GM18873 (cell line): ENCODE data around the gene SOST.
"Not testable (repeated sequence)": the region's sequence is repeated elsewhere in the genome, so short reads cannot be mapped to it uniquely, and the experiment has no call there.

ENCODE experiments used
- ATAC-seq: cut with Tn5 transposase; IDR thresholded peaks from one replicate; pipeline ENCODE4 v1.9.1; 2021; ENCODE audit warnings: mild to moderate bottlenecking, moderate library complexity, moderate number of reproducible peaks; ENCODE audit not compliant: unreplicated experiment, low FRiP score

The SOST gene

DNA sequence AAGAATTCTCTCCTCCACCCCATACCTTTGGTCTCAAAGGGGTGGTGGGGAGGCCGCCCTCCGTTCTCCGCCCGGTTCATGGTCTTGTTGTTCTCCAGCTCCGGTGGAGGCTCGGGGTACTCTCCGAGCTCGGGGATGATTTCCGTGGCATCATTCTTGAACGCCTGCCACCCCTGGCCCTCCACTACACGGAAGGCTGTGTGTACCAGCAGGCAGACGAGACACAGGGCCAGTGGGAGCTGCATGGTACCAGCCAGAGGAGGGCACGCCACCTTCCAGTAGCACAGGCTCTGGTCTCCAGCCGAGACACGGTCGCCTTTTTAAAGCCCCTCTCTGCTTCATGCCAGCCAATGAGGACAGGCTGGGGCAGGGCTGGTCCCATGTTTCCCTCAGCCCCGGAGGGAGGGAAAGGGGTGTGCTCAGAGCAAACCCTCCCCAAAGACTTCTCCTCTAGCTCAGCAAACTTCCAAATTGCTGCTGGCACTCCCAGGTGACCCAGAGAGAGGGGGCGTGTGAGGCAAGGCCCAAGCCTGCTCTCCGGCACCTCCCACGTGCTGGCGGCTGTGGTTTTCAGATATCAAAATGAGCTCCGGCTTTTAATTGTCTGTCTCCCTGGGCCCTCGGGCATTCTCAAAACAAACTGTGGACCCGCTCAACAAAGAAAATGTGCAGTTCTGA lies at the start of gene SOST:
Gene SOST, minus strand, starts transcription at position 295 of the 678 bp plus-strand sequence. Its CDS starts 50 bp downstream, at position 245.
- ATAC-seq: no peak

DNA sequence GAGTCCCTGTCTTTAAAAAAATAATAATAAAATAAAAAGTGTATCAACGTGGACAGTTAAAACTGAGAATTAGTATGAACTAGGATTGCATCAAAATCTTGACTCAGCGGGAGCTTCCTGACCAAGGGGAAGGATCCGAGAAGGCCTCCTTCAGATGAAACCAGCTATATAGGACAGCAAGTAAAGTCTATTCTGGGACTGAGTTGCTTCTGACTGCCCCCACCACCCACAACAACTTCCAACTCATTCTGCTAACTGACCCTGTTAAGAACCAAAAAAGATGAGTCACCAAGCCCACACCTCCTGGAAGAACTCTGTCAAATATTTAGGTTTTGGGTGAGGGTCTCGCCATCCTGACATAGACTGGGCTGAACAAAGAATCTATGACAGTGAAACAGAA lies 49.5 kb upstream of the SOST start:
- ATAC-seq: no peak

DNA sequence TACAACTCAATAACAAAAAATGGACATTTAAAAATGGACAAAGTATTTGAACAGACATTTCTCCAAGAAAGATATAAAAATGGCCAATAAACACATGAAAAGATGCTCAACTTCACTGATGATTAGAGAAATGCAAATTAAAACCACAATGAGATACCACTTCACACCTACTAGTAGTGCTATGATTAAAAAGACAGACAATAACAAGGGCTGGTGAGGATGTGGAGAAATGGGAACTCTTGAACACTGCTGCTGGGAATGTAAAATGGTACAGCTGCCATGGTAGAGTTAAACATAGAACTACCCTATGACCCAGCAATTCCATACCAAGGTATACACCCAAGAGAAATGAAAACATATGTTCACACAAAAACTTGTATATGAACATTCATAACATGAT lies 46.5 kb upstream of the SOST start:
- ATAC-seq: no peak

DNA sequence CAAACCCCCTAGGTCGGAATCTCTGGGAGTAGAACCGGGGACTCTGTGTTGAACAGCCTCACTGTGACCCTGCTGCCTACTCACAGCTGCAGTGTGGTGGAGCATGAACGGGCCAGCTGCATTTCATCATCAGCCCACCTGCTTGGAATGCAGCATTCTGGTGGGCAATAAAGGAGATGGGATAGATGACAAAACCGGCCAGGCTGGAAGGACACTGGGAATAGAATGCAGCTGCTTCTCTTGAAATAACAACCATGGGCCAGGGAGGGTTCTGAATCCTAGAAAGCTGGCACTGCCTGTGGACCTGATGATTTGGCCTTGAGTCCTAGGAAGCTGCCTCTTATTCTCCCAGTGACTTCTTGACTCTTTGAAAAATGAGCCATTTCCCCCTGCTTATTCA lies 45.2 kb upstream of the SOST start:
- ATAC-seq: no peak

DNA sequence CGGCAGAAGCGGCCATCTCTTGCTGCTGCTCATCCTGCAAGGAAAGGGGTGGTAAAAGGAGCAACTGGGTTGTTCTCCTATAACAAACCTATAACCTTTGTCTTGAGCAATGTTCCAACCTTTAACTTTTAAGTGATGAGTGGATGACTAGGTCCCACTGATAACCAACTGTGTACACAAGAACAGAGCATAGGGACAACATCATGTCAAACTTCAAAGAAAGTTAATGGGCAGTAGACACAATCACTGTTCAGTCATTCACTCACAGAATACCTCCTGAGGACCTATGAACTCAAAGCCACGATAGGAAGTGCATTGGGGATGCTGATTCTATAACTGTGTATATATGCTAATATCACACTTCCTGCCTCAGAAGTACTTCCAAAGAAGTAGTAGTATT lies 43.3 kb upstream of the SOST start:
- no peak for ATAC-seq

DNA sequence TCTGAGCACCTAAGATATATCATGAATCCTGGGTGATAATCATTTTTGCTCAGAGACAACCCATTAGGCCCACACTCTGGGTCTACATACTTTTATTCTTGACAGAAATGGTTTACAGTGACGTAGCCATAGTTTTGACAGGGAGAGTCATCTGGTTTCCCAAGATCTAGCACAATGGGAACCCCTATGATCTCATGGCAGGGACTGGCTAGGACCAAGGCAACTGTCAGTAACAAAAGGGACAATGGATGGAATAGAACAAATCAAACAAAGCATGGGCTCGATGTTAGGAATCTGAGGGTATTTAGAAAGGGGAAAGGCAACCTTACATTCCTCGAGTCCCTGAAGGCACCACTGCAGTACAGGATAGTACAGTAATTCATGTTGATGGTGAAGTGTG lies 42.1 kb upstream of the SOST start:
- no peak for ATAC-seq

DNA sequence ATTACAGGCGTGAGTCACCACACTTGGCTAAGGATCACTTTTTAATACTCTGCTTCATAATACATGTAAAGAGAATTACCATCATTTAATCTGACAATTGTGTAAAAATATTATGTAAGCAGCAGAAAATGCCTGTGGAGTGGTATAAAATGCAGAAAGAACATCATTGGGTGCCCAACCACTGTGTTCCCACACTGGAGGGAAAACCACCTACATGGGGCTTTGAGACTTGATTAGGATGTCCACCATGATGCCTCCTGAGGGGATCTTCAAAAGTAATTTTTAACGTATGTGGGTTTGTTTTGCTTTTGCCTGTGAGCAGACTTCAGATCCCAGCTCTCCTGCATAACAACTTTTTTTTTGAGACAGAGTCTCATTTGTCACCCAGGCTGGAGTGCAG lies 40.5 kb upstream of the SOST start:
- no peak for ATAC-seq

DNA sequence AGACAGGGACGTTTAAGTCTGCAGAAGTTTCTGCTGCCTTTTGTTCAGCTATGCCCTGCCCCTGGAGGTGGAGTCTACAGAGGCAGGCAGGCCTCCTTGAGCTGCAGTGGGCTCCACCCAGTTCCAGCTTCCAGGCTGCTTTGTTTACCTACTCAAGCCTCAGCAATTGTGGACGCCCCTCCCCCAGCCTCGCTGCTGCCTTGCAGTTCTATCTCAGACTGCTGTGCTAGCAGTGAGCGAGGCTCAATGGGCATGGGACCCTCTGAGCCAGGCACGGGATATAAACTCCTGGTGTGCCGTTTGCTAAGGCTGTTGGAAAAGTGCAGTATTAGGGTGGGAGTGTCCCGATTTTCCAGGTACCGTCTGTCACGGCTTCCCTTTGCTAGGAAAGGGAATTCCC lies 39.4 kb upstream of the SOST start:
- ATAC-seq: not testable (repeated sequence)

DNA sequence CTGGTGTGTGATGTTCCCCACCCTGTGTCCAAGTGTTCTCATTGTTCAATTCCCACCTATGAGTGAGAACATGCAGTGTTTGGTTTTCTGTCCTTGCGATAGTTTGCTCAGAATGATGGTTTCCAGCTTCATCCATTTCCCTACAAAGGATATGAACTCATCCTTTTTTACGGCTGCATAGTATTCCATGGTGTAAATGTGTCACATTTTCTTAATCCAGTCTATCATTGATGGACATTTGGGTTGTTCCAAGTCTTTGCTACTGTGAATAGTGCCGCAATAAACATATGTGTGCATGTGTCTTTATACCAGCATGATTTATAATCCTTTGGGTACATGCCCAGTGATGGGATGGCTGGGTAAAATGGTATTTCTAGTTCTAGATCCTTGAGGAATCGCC lies 34.1 kb upstream of the SOST start:
- ATAC-seq: not testable (repeated sequence)

DNA sequence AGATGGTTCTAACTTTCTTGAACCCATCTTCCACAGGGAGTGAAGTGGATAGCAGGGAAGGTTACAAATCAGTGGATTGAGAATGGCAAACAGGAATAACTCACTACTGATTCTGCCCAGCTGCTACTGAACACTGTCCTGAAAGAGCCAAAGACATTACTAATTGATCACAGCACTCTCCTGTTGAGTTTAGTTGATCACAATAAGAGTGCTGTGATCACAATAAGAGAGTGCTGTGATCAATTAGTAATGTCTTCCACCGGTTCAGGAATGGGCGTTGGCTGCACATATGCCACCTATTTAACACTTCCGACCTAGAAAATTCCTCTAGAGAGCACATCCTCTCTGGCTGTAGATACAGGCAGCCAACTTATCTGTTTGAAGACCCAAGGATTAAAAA lies 33.0 kb upstream of the SOST start:
- ATAC-seq: no peak

DNA sequence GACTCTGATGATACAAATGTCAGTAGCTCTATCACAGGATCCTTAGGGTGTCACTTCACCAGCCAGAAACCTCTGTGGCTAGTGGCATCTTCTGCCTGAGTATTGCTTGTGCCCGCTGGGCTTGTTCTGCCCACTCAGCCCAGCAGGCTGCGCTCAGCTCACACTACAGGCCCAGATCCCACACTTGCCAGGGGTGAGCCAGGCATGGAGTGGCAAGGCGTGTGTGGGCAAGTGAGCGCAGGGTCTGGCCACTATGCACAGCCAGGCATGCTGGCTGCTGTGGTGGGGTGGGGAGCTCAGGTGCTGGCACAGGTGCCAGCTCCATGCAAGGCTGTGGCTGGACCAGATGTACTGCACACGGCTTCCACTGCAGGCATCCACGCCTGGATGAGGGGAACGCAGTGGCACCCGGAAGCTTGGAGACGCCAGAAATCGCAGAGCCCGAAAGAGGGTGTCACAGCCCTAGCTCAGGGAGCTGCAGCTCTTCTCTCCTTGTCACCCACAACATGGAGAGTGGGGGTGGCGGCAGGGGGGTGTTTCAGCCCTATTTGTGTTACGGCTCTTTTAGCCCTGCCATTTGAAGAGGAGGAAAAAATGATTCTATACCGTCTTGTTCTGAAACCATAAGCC lies 31.8 kb upstream of the SOST start:
- no peak for ATAC-seq

DNA sequence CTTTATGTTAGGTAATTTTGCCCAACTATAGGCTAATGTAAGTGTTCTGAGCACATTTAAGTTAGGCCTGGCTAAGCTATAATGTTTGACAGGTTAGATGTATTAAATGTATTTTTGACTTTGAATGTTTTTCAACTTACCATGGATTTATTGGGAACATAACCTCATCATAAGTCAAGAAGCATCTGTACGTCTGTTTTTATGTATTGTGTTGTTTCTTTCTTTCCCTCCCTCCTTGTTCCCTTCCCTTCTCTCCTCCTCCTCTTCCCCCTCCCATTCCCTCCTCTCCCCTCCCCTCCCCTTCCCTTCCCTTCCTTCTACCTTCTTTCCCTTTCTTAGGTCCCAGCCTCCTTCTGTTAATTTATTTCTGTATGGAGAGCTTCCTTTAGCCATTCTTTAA lies 30.9 kb upstream of the SOST start:
- ATAC-seq: no peak

DNA sequence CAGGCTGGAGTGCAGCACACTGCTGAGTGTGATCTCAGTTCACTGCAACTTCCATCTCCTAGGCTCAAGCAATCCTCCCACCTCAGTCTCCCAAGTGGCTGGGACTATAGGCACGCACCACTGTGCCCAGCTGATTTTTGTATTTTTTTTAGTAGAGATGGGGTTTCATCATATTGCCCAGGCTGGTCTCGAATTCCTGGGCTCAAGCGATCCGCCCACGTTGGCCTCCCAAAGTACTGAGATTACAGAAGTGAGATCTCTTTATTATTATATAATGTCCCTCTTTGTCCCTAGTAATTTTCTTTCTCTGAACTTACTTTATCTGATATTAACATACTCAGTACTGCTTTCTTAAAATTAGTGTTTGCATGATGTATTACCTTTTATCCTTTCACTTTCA lies 29.9 kb upstream of the SOST start:
- no peak for ATAC-seq

DNA sequence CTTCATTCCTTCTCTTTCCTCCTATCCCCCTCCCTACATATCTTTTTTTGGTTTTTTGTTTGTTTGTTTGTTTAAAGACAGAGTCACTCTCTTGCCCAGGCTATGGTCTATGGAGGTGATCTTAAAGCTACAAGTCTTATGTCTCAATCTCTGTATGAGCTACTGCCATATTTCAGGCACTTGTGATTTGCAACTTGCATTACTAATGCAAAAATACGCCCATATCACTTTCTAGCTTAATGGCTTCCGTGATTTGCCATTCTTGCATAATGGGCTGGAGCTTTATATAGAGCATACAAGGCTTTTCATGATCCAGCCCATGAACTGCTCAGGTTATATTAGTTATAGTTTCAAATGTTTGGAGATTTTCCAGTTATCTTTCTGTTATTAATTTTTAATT lies 29.1 kb upstream of the SOST start:
- no peak for ATAC-seq

DNA sequence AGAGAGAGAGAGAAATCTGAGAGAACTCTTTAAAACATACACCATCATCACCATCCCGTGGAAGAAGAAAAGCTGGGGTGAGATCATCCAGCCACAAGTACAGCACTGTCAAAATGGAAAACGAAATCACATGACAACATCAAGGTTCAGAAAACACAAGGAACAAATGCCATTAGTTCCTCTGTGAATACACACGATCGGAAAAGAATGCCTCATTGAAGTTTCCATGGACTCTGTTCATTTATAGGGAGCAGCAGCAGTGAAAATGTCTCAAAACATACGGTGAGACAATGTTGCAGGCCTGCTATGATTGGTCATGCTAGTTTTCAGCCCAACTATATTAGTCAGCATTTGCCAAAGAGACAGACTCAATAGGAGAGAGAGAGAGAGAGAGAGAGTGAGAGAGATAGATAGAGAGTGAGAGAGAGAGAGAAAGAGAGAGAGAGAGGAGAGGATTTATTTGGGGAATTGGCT lies 26.1 kb upstream of the SOST start:
- ATAC-seq: no peak

DNA sequence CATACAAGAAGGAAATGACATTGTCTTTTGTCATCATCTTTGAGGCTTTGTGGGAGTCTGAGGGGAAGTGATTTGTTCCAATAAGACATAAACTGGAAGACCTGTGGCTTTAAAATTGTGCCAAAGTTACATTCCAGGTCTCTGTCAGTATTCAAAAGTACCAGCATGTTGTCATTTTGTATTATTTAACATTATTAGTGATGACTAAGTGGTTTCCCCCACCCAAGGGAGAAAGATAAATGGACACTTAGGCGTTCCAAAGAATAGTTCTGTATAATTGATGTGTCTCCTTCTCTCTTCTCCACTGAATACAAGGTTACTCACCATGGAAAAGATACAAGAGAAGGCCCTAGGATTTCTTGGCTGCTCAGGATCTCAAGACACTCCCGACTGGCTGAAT lies 25.5 kb upstream of the SOST start:
- ATAC-seq: no peak

DNA sequence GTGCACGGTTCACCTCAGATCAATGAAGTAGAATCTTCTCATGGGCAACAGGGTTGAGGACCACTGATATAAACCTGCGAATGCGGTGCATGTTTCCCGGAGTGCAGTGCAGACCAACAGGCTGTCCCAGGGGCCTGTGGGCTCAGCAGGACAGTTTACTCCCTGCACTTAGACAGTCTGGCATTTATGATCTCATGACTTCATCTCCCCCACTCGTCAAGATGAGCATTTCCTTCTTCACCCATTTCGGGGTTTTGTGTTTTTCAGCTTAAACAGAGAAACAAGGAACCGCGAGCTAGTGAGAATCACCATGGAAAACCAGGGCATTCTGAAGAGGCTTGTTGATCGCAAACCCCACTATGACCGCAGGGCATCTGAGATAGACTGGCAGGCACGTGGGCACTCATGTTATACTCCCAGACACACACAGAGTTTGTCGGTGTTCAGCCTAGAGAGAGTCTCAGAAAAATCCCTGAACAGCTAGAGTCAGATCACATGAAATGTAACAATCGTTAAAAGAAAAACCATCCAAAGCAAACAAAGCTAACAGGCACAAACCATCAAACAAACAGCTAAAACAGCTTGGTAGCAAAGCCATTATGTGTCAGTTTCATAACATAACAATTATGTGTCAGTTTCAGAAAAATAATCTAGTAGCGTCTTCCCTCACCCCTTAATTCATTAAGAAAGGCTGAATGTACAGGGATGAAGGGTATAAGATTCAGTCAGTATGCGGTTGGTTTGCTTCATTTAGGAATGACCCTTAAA lies 24.5 kb upstream of the SOST start:
- no peak for ATAC-seq

DNA sequence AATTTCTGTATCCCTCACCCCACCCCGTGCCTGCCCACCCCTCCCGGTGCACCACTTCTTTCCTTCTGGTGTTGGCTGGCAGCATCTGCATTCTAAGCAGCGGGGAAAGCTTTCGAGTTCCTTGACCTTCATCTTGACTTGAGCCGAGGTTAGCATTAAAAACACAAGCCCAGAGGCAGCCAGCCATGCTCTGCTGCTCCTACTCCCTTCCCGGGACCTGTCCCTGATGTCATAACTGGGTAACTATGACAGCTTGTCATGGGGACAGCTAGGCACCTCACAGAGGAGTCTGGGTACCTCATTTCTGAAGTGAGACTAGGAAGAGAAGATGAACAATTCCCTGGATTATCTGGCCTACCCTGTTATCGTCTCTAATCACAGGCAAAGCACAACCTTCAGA lies 21.5 kb upstream of the SOST start, which contains the start of gene CFAP97D1:
Gene CFAP97D1, plus strand, starts transcription at position 301 of the 400 bp plus-strand sequence. Its CDS starts 28 bp downstream, at position 329.
- no peak for ATAC-seq

DNA sequence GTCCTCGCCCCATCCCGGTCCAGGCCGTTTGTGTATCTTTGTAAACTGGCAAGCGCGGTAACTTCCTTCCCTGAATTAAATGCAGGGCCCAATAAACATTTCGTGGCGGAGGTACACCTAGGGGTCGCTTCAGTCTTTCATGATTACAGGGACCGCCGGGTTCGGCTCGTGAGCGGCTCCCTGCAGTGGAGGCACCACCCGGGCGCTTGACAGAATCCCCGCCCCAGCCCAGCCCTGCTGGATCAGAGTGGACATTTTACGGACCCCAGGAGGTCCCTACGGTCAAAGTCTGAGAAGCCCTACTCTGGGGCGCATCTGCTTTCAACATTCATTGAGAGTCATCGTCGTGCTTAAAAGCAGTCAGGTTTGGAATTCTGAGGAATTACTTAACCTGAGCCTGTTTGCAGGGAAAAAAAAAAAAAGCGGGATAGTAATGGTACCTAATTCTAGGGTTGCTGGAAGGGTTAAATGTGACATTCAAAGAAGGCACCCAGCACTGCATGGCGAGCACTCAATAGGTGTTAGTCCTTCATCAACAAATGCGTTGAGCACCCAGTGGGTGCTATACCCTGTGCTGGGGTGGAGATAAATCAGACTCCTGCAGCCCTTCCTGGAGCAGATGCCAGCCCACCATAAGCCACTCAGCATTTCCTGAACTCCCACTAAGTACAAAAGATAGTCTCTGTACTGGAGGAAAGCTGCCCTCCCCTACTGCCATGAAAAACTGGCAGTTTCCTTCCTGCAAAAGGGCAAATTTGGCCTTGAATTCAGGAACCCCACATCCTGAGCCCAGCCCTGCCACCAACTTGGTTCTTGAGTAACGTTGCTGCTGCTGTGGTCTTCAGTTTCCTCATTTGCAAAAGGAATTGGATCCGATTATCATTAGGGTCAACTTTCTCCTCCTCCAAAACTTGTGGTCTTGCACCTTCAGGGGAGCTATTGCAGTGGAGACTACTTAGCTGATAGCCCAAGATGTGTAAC lies 20.8 kb upstream of the SOST start:
- ATAC-seq: no peak
